NOMO-1 treated with DMSO at 0.1 percent for 48 hours (cell line): ENCODE data around the gene ABHD17A.
"Not testable (repeated sequence)": the region's sequence is repeated elsewhere in the genome, so short reads cannot be mapped to it uniquely, and the experiment has no call there.

Experiments used
- DNase-seq: peaks from one replicate; lab custom pipeline; 2025; ENCODE audit not compliant: unreplicated experiment; lab: John Stamatoyannopoulos, UW

ABHD17A gene

DNA sequence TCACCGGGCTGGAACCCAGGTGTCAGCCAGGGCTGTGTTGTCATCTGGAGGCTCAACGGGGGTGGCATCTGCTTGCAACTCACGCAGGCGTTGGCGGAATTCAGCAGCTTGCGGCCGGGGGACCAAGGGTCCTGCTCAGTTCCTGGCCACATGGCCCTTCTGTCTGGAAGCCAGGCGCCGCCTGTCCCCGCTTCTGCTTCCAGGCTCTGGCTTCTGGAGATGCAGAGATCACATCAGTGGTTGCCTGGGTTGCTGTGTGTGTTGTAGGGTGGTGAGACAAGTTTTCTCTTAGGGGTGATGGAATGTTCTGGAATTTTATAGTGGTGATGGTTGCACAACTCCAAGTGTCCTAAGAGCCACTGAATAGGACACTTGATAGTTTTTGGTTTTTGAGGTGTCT, 24.9 kb upstream of the ABHD17A start:
- no peak for DNase-seq

DNA sequence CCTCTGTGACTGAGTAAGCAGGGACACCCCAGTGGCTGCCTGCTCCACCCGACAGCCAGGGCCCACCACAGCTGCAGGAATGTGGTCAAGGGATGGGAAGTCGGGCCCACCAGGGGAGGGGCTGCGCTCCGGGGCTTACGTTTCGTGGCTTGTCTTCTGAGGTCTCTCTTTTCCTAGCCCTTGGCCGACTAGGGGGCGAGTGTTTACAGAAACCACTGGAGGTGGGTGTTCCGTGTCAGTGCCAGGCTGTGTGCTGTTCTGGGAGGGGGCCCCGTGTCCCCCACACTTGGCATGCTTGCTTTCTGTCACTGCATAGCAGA, 24.4 kb upstream of the ABHD17A start:
- no peak for DNase-seq

DNA sequence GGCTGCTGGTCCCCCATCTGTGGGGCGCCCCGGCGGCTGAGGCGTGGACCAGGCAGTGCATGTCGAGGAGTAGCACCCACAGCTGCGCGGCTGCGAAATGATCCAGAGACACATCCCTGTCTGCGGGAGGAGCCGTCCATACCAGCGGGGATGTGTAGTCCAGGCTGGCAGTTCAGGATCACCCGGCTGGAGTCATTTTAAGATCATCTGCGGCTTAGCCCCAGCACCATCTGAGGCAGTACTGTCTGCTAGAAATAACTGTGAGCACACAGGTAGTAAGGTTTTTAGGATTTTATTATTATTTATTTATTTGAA, 23.0 kb upstream of the ABHD17A start:
- DNase-seq = no peak

DNA sequence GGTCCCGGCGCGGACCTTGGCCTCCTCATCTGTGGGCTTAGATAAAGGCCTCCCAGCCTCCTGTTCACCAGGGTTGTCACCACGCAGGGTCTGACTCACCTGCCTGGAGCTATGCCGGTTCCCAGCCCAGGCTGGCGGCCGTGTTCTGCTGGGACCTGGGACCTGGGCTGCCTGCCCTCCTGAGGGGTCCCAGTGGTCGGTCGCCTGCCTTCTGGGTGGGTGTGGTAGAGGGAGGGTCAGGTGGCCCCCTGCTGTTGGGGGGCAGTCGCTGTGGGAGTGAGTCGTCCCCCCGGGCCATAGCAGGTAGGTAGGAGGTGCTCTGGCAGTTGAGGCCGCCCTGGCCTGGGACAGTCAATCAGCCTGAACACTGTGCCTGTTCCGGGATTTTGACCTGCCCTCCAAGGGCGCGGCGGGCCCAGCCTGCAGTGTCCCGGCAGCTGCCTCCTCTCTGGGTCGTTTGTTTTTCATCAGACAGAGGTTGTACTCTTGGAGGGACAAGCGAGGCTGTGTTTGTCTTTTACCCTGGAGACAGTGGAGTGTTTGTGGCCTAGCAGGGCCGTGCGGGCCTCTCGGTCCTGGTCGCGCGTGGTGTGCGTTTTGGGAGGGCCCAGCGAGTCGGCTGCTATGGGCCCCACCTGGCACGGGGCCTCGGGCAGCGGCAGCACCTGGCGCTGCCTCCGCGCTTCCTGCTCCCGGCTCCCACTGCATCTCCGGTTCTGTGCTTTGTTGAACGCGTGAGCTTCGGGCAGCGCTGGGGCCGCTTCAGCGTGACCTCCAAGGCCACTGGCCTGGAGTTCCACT, 22.5 kb upstream of the ABHD17A start:
- no peak for DNase-seq

DNA sequence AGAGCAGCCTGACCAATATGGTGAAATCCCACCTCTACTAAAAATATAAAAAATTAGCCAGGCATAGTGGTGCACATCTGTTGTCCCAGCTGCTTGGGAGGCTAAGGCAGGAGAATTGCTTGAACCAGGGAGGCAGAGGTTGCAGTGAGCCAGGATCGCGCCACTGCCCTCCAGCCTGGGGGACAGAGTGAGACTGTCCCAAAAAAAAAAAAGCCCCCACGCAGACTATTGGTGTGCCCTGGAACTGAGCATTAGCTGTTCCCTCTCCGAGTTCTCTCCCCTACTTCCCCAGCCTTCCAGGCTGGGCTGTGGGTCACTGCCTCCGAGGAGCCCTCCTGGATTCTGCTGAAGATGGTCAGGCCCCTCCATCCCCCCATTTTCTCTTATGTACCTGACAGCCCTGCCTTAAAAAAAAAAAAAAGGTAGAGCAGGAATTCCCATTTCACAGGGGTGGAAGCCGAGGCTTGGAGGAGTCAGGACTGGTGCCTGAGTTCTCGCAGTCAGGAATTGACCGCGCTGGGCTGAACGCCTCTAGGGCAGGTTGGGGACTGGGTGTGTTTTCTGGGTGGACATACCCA, 21.8 kb upstream of the ABHD17A start:
- DNase-seq = no peak

DNA sequence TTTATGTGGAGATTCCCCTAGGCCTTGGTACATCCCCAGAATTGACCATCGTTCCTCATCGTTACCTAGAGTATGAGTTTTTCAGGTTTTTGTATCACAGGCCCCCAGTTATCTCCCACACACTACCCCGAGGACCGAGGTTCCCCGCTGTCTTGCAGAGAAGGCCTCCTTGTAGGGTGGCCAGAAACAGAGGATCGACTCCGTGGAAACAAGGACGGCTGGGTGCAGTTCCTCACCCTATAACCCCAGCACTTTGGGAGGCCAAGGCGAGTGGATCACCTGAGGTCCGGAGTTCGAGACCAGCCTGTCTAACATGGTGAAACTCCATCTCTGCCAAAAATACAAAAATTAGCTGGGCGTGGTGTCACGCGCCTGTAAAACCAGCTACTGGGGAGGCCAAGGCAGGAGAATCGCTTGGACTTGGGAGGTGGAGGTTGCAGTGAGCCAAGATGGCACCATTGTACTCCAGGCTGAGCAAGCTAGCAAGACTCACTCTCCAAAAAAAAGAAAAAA, 20.6 kb upstream of the ABHD17A start:
- no peak for DNase-seq

DNA sequence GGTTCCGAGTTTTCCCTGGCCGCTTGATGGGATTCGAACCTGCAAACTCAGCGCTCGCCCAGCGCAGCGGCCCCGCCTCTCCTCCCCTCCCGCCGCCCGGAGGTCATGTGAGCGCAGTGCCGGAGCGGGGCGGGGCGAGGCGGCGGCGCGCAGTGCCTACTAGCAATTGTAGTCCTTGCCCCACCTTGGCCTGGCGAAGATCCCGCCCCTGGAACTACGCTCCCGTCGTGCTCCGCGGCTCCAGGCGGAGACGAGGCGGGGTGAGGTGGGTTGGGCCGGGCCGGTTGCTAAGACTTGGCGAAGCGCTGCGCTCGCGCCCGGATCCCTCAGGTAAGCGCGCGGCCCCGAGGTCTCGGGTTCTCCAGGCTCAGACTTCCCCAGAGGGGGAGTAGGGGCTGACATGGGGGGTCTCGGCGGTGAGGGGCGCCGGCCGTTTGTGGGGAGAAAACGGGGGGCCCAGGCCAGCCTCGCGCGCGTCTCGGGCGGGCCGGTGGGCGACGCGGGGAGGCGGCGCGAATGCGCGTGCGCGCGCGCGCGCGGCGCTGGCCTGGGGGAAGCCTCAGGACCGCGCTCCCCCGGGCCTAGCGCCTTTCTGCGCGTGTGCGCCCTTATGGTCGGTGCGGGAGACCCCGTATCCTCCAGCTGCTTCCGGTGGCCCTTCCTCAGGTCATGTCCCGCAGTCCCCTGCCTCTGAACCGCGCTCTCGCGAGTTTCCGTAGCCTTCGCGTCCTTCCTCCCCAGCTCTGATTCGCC, 20.0 kb upstream of the ABHD17A start, which contains the start of the genes ADAT3 and SCAMP4:
Gene ADAT3 (plus strand): TSS at position 290 of the 753 bp plus-strand sequence. CDS start 6,649 bp downstream, outside the sequence.
Gene SCAMP4 (plus strand): TSS at position 290 of the 753 bp plus-strand sequence. CDS start 9,621 bp downstream, outside the sequence.
- DNase-seq = peak; percentile 98

DNA sequence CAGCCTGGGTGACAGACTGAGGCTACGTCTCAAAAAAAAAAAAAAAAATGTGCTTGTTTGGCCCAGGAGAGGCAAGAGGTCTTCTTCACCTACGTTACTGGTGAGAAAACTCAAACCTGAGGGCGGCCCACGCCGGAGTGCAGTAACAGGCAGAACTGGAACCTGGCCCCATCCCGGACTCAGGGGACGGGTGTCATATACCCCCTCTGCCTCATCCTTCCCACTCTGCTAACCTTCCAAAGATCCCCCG, 19.5 kb upstream of the ABHD17A start:
- DNase-seq = no peak

DNA sequence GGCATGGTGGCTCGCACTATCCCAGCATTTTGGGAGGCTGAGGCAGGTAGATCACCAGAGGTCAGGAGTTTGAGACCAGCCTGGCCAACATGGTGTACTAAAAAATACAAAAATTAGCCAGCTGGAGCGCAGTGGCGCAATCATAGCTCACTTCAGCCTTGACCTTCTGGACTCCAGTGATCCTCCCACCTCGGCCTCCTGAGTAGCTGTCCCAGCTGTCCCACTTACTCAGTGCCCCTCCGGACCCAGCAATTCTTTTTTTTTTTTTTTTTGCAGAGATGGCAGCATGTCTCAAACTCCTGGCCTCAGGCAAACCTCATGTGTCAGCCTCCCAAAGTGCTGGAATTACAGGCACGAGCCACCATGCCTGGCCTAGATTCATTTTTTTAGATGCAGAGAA, 17.6 kb upstream of the ABHD17A start:
- DNase-seq = no peak

DNA sequence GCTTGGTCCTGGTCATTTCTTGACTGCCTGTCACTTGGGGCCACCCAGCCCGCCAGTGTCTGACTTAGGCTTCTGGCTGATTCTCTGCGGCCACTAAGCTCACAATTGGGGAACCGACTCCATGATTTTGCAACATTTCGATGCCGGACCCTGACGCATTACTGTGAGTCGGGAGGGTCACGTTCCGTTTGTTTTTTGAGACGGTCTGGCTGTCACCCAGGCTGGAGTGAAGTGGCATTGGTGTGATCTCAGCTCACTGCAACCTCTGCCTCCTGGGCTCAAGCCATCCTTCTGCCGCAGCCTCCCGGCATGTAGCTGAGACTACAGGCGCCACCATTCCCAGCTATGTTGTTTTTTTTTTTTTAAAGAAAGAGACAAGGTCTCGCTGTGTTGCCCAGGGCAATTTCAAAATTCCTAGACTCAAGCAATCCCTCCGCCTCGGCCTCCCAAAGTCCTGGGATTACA, 16.7 kb upstream of the ABHD17A start:
- DNase-seq = peak; percentile 93

DNA sequence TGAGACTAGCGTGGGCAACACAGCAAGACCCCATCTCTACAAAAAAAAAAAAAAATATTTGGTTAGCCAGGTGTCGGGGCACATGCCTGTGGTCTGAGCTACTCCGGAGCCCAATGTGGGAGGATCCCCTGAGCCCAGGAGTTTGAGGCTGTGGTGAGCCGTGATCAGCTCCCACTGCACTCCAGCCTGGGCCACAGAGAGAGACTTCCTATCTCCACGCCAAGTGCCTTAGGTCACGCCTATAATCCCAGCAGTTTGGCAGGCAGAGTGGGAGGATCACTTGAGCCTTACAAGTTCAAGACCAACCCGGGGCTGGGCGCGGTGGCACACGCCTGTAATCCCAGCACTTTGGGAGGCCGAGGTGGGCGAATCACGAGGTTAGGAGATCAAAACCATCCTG, 11.2 kb upstream of the ABHD17A start:
- DNase-seq = no peak

DNA sequence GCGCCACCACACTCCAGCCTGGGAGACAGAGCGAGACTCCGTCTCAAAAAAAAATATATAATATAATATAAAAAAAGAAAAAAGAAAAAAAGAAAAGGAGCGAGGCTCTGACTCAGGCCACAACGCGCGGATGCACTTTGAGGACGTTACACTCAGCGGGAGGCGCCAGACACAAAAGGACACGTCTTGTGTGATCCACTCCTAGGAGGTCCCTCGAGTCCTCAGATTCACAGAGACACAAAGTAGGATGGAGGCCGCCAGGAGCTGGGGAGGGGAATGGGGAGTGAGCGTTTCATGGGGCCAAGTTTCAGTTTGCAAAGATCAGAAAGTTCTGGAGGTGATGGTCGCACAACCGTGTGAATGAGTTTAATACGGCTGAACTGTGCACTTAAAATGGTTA, 8.5 kb upstream of the ABHD17A start:
- no peak for DNase-seq

DNA sequence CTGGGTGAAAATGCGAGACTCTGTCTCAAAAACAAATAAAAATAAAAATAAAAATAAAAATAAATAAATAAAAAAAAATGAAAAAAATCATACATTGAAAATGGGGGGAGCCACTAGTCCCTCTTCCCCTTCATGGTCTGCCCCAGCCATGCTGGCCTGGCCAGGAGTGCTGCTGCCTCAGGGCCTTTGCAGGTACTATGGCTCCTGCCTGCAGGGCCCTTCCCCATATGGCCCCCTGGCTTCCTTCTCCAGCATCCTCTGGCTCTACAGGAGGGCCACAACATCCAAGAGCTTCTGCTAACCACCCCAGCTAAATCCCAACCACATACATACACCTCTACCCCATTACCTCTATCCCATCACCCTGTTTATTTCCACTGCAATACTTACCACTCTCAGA, 4.6 kb upstream of the ABHD17A start:
- no peak for DNase-seq

DNA sequence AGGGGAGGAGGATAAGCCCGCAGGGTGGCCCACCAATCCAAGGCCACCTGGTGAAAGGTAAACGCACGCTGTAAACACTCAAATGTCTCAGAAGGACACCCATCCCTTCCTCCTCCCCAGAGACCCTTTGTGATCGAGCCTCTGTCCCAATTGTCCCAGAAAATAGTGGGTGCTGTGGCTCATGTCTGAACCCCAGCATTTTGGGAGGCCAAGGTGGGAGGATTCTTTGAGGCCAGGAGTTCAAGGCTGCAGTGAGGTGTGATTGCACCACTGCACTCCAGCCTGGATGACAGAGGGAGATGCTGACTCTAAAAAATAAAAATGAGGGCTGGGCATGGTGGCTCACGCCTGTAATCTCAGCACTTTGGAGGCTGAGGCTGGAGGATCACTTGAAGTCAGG, 3.1 kb upstream of the ABHD17A start:
- no peak for DNase-seq

DNA sequence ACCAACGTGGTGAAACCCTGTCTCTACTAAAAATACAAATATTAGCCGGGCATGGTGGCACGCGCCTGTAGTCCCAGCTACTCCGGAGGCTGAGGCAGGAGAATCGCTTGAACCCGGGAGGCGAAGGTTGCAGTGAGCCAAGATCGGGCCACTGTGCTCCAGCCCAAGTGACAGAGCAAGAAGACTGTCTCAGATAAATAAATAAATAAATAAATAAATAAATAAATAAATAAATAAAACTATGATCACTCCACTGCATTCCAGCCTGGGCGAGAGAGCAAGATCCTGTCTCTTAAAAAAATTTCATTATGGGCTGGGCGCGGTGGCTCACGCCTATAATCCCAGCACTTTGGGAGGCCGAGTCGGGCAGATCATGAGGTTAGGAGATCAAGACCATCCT, 1.1 kb upstream of the ABHD17A start:
- not testable (repeated sequence) for DNase-seq

DNA sequence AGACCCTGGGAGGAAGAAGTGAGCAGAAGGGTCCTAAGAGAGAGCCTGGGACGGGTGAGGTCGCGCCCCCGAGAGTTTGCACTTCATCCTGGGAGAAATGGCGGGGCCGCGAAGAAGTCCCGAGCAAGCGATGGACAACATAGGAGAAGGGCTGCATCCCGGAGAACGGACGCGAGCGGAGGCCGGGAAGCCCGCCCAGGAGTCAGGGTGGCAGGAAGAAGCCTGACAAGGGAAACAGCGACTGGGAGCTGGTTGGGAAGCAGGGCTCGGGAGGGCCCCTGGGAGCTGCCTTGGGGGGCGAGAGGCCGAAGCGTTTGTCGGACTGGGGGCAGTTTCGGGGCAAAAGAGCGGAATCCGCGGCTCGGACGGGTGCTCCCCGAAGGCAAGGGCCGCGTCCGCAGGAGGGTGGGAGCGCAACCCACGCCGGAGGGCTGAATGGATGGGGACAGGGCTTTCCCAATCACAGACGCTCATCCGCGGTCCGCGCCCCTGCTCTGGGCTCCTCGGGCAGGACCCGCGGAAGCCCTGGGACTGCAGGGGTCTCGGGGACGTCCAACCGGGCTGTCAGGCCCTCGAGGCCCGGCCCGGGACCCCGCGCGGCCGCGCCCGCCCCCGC, 469 bp downstream of the ABHD17A start:
- DNase-seq = no peak

DNA sequence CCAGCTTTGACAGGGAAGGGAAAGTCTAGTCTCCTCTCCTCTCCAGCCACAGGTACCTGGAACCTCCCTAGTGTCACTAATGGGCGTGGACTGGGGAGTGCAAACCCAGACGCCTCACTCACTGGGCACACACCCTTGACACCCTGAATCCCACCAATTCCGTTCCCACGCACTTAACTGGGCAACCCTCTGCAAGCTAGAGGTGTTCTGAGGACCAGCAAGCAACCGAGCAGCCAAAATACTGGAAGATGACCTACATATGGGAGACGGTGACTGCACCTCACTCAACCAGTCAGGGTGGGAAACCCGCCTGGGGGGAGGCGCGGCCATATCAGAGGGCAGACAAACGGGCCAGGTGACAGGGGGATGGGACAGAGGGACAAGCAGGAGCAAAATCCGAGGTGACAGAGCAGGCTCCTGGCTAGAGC, 991 bp downstream of the ABHD17A start:
- no peak for DNase-seq

DNA sequence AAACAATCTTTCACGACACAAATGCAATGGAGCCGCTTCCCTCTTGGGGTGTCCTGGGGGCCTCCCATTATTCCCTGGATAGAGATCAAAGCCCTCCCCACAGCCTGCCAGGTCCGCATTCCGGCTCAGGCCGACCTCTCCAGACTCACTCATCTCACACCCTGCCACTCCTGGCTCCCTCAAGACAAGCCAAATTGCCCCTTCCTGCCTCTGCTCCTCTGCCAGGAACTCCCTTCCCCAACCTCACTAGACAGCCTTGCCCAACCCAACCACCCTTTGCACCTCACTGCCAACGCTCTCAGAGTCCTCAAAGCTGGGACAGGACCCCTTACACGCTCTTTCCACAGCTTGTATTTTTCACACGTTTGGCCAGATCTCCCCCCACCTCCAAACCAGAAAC, 1.5 kb downstream of the ABHD17A start:
- no peak for DNase-seq

DNA sequence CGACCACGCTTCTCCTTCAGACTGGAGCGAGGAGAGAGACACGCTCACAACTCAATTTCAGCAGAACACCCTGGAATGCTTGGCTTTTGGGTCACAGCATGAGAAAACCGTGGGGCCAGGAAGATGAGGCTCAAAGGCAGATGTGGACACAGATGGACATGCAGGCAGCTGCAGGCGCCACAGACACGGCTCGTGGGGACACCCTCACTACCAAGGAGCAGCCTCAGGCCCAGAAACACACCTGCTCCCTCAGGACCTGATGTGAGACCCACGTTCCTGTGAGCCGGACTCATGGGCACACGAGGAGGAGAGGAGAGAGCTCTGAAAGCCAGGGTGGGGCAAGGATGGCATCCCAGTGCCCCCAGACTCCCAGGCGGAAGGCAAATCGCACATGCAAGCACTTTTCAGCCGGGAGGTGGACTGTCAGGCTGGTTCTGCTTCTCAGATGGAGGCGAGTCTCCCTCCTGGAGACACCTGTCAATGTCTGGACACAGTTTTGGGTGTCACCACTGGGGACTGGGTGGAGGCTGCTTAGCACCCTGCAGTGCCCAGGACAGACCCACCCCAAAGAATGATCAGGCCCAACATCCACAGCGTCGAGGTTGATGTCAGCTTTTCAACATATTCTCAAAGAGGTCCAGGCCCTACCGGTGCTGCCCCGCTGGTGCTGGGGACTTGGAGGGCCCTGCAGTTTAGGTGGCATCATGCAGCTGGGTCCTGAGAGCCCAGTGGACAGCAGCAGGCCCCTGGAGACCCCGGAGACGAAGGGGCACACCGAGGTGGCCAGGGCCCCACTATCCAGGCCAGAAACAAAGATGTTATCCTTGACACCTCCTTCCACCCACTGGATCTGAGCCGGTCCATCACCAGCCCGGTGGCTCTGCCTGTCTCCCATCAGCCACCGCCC, 2.3 kb downstream of the ABHD17A start:
- no peak for DNase-seq

DNA sequence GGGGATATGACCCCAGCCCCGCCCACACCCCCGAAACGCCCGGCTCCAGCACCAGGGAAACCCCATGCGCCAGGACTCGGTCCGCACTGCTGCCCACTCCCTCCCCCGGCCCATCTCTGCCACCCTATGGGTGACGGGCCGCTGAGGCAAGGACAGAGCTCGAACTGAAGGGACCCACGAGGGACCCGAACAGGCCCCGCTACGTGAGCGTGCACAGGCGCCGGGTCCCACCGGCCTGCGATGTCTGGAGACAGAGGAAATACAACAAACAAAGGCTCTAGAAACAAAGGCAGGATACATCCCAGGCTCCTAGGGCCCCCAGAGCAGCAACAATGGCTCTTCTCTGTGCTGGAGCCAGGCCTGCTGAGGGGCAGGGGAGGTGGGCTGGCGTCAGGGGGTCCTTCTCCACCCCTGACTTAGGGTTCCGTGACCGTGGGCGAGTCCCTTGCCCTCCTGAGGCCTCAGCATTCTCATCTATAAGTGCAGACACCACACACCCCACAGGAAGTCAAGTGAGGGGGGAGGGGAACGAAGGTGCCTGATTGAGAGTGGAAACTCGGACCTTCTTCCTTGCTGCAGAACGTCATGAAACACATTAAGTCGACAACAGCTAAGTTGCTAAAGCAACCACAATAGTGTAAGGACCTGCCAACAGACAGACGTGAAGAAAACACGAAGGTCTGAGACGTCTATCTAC, 3.1 kb downstream of the ABHD17A start:
- DNase-seq = no peak
